Heart right ventricle (tissue), 16 donors: ENCODE results near the gene CPTP. TPM values are rescaled to one million over a fixed set of nuclear protein-coding genes. Genes with fewer than 3 reads are reported as not detected.
A peak's percentile ranks its signal among the peaks of the same experiment; 100 is the strongest.

ENCODE experiments used
- ATAC-seq, 8 donors: fragments of 200-7000 bp; cut with Tn5 transposase; one replicate each; pipeline ENCODE4 v1.9.1; 2020; ENCODE audit warnings: mild to moderate bottlenecking in 8 of 8, moderate library complexity in 8 of 8, moderate number of reproducible peaks in 1 of 8
- DNase-seq, 2 donors: peaks; one replicate each; pipeline ENCODE4 v3.0.0-alpha.2; 2020
- H3K27ac ChIP-seq, 10 donors: fragments of 200-600 bp; sonication (generic) in 2 of 10; one replicate each; pipeline versions ENCODE4 v1.5.0 to v1.8.0; 2020 to 2022; ENCODE audit warnings: mild to moderate bottlenecking in 3 of 10
- H3K27me3 ChIP-seq, 7 donors: fragments of 200-600 bp; one replicate each; pipeline ENCODE4 v1.8.0; 2021 to 2022; ENCODE audit warnings: mild to moderate bottlenecking in 2 of 7
- H3K36me3 ChIP-seq, 9 donors: fragments of 200-600 bp; sonication (generic) in 1 of 9; one replicate each; pipeline versions ENCODE4 v1.5.0 to v1.8.0; 2020 to 2022; ENCODE audit warnings: mild to moderate bottlenecking in 2 of 9
- H3K4me1 ChIP-seq, 9 donors: fragments of 200-600 bp; sonication (generic) in 1 of 9; one replicate each; pipeline versions ENCODE4 v1.5.0 to v1.8.0; 2020 to 2022; ENCODE audit warnings: mild to moderate bottlenecking in 4 of 9
- H3K4me3 ChIP-seq, 10 donors: fragments of 200-600 bp; sonication (generic) in 2 of 10; one replicate each; pipeline versions ENCODE4 v1.5.0 to v1.8.0; 2020 to 2022; ENCODE audit warnings: mild to moderate bottlenecking in 7 of 10, moderate library complexity in 2 of 10
- H3K9me3 ChIP-seq, 11 donors: fragments of 200-600 bp in 10 of 11; sonication (generic) in 2 of 11; one replicate each; pipeline versions ENCODE4 v1.5.0 to v1.8.0; 2013 to 2022; ENCODE audit warnings: mild to moderate bottlenecking in 2 of 11, control low read depth in 1 of 11, moderate library complexity in 1 of 11
- CTCF ChIP-seq, 9 donors: fragments of 200-600 bp; sonication (generic) in 2 of 9; IDR thresholded peaks; one replicate each; pipeline versions ENCODE4 v1.5.0 to v1.8.0; 2021 to 2022; ENCODE audit warnings: antibody characterized with exemption in 9 of 9, mild to moderate bottlenecking in 5 of 9, moderate library complexity in 1 of 9
- WGBS, 2 donors: extraction: QIAGEN DNeasy Blood & Tissue Kit; methylation state at CpG; one replicate each; pipeline ENCODE4 v1.1.7; 2013; ENCODE audit warnings: inconsistent platforms in 1 of 2; 5-methylcytosine and 5-hydroxymethylcytosine counted together
- intact Hi-C, 10 donors: fragments of 100-400 bp; cut with DNase I; formaldehyde crosslinking; loops; one replicate each; pipeline versions ENCODE4 v1.11.1 to v1.14.2; 2022
- long read RNA-seq, 3 donors: library from polyadenylated mRNA; unstranded; transcript quantifications; one replicate each; pipeline ENCODE4 v2.0.0, GENCODE V29; 2020 to 2021
- polyA plus RNA-seq, 2 donors: library from polyadenylated mRNA; stranded (reverse); fragments of 200-250 nt; gene quantifications; one replicate each; pipeline ENCODE4 v1.2.3, GENCODE V29; 2013
- total RNA-seq, 10 donors: library from RNA; stranded (reverse); fragmentation: NEBNext Ultra II Directional in 3 of 10; extraction: Animal tissue kit (Norgen Biotek cat#: 25700) in 3 of 10; gene quantifications; one replicate each; pipeline versions ENCODE4 v1.2.1 to v1.2.4, GENCODE V29; 2021 to 2023
- donor health status: Arrhythmogenic right ventricular cardiomyopathy.
- donor health status: ischemic (EF 13 %, LVEDD 7.1; RV severe dilation, severe dysfunction).
- donor health status: healthy with polysubstance abuse.
- donor health status: DM: no; HTN: yes; CAD: no.
- donor health status: DM: no; HTN: no; CAD: no.
- donor health status: ischemic (EF 25% LVEDD 6.9; RV normal size, moderate dysfunction).
- donor health status: ischemic (EF 25% LVEDD 5.7; RV mildly dilated, moderate dysfunction).
- donor health status: healthy.
- donor health status: DM: yes; HTN: yes; CAD: no.
- donor health status: Ischemic cardiomyopathy.
- donor health status: ischemic (EF 35%, LVEDD 5.7; RV mildly dilated, moderate dysfunction).
- donor health status: nonischemic (EF 11% LVEDD 7.7; RV severe dilation, severe dysfunction).
- donor health status: DM: yes; HTN: yes; CAD: no.
- donor health status: PGD.
- donor health status: ischemic (EF 29% LVEDD 5.4; RV normal size, mild dysfunction).
- donor health status: nonischemic (EF 23%, LVEDD 6.1; RV moderate dilation, normal function).

Gene CPTP
- 100 to 1,000 TPM in 1 of 10 donors, 10 to 100 TPM in 9; 49.4 to 126 (median 65.4) TPM for total RNA-seq
- 100 to 1,000 TPM in 1 of 2 donors, 10 to 100 TPM in 1; 55.3 to 222 TPM for polyA plus RNA-seq
- long read RNA-seq, donor 1, transcript CPTP-201 (3 exons, 2,190 nt): major isoform, 106 of 155 reads
- long read RNA-seq, donor 1, transcript CPTP-203 (3 exons, 783 nt): minor isoform, 5 of 155 reads
- long read RNA-seq, donor 1, transcript CPTP-202 (2 exons, 1,101 nt): minor isoform, 9 of 155 reads
- long read RNA-seq, donor 1, partial matches to known transcripts: 3 of 155 reads
- long read RNA-seq, donor 1, other reads (novel, unspliced or antisense): 32 of 155 reads
- long read RNA-seq, donor 2, transcript CPTP-202 (2 exons, 1,101 nt): minor isoform, 27 of 133 reads
- long read RNA-seq, donor 2, transcript CPTP-201 (3 exons, 2,190 nt): major isoform, 70 of 133 reads
- long read RNA-seq, donor 2, partial matches to known transcripts: 34 of 133 reads
- long read RNA-seq, donor 2, other reads (novel, unspliced or antisense): 1 of 133 reads
- long read RNA-seq, donor 3, transcript CPTP-201 (3 exons, 2,190 nt): major isoform, 75 of 123 reads
- long read RNA-seq, donor 3, transcript CPTP-203 (3 exons, 783 nt): minor isoform, 12 of 123 reads
- long read RNA-seq, donor 3, partial matches to known transcripts: 5 of 123 reads
- long read RNA-seq, donor 3, other reads (novel, unspliced or antisense): 27 of 123 reads

DNA sequence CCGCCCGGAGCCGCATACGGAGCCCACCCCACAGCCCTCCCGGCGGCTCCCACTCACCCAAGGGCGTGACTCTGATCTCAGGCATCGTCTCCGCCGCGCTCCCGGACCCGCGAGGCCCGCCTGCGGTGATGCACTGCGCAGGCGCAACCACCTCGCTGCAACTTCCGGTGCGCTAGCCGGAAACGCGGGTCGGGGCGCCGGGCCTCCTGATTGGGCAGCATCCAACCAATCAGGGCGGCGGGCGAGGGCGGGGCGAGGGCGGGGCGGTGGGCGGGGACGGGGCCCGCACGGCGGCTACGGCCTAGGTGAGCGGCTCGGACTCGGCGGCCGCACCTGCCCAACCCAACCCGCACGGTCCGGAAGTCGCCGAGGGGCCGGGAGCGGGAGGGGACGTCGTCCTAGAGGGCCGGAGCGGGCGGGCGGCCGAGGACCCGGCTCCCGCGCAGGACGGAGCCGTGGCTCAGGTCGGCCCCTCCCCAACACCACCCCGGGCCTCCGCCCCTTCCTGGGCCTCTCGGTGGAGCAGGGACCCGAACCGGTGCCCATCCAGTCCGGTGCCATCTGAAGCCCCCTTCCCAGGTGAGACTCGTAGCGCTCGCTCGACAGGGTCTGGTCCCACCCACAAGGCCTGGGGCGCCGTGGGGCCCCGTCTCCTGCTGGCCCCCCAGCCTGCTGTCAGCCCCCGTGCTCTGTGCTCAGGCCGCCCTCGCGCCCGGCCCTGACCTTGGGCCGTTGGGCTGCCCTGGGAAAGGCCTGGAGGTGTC, at the start of gene CPTP, which contains the start of gene INTS11:
Gene CPTP, plus strand, starts transcription at position 279 of the 764 bp plus-strand sequence. CDS start 2,109 bp downstream, outside the sequence.
Gene INTS11, minus strand, starts transcription at position 137 of the 764 bp plus-strand sequence. Its CDS starts 52 bp downstream, at position 85.
- 0 to 3% methylated on average over 63 to 84 of the region's 84 CpGs for WGBS, 2 donors
- H3K36me3 ChIP-seq: peaks cover 0 to 51% (median 24%) of the 10 kb centered on the region in 9 donors
- peak within 1 kb of the TSS; percentile 90 to 99 (median 94) for H3K27ac ChIP-seq
- peaks cover 11 to 74% (median 53%) of the 10 kb centered on the region in 9 donors for H3K4me1 ChIP-seq
- H3K9me3 ChIP-seq: no peaks in the 10 kb centered on the region
- ATAC-seq (peak; percentile 77 to 90 (median 82)), DNase-seq (peak; percentile 94 to 97)
- peak within 1 kb of the TSS; percentile 69 to 100 (median 98) for H3K4me3 ChIP-seq
- no peak for TF ChIP-seq CTCF (IDR thresholded peaks at IDR 0.05)
- H3K27me3 ChIP-seq: no peaks in the 10 kb centered on the region
- intact Hi-C loops: loop anchor here in 1 of 10 donors (2.0 kb wide), 1 partner anchor 24 kb away; the partner anchor contains the start of gene DVL1

DNA sequence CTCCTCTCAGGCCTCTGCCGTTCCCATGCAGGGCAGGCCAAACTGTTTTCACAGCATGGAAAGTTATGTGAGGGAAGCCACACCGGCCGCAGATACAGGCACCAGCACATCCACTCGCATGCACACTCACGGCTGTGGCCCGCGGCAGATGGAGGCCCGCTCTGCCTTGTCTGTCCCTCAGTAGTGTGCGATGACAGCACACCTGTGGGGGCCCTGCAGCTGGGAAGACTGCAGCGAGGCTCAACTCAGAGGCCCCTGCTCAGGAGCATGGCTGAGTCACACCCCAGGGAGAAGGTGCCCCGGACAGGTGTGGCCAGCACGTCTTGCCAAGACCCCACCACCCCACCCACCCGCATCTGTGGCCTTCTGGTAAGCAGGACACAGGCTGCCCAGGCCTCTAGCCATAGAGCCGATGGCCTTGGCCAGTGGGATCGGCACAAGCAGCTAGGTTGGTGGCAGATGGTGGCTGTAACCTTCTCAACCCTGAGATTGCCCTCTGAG, 49.6 kb upstream of the CPTP start:
- DNase-seq (no peak), ATAC-seq (no peak)
- no peaks in the 10 kb centered on the region for H3K9me3 ChIP-seq
- H3K27me3 ChIP-seq: no peaks in the 10 kb centered on the region
- no peak for TF ChIP-seq CTCF (IDR thresholded peaks at IDR 0.05)
- H3K4me1 ChIP-seq: peaks cover 23 to 41% (median 38%) of the 10 kb centered on the region in 9 donors
- H3K27ac ChIP-seq: peak overlapping the region in 4 of 10 donors; percentile 91 to 95 (median 93)
- WGBS, 2 donors: 90% methylated on average over 15 of the region's 15 CpGs
- peak overlapping the region in 5 of 10 donors; percentile 92 to 97 (median 94) for H3K4me3 ChIP-seq
- intact Hi-C loops: loop anchor here in 1 of 10 donors (5.0 kb wide), 1 partner anchor 43 kb away; the partner anchor contains the start of genes B3GALT6 and SDF4
- H3K36me3 ChIP-seq: peaks cover 0 to 12% (median 0%) of the 10 kb centered on the region in 9 donors

- Histone ChIP-seq H3K4me1 (peaks cover 21 to 32% (median 30%) of the 10 kb centered on the region in 9 donors), H3K4me3 (no peak overlapping the region), H3K36me3 (peaks cover 0 to 10% (median 0%) of the 10 kb centered on the region in 9 donors), H3K27ac (no peak overlapping the region), H3K27me3 (no peaks in the 10 kb centered on the region), H3K9me3 (no peaks in the 10 kb centered on the region)
- 78 to 83% methylated on average over 9 of the region's 9 CpGs for WGBS, 2 donors
- intact Hi-C loops: no loop called here
- TF ChIP-seq CTCF (IDR thresholded peaks at IDR 0.05): no peak
- ATAC-seq: no peak
- no peak for DNase-seq
These were observed 48.8 kb upstream of the CPTP start for GRCh38 chr1:1275836-1276235.
